HL-60/S4 treated with retinoic acid at 250 ng/mL for 4 days and 3 days (cell line): ENCODE results near the gene PCDHGB7.
"Not testable (repeated sequence)": the region's sequence is repeated elsewhere in the genome, so short reads cannot be mapped to it uniquely, and the experiment has no call there.

ENCODE experiments used
- in situ Hi-C: fragments of 300-500 bp; cut with MboI; formaldehyde crosslinking; loops from 2 replicates; pipeline ENCODE4 v1.7.0; 2022; ENCODE audit warnings: low sequenced_read_pairs

PCDHGB7 gene

DNA sequence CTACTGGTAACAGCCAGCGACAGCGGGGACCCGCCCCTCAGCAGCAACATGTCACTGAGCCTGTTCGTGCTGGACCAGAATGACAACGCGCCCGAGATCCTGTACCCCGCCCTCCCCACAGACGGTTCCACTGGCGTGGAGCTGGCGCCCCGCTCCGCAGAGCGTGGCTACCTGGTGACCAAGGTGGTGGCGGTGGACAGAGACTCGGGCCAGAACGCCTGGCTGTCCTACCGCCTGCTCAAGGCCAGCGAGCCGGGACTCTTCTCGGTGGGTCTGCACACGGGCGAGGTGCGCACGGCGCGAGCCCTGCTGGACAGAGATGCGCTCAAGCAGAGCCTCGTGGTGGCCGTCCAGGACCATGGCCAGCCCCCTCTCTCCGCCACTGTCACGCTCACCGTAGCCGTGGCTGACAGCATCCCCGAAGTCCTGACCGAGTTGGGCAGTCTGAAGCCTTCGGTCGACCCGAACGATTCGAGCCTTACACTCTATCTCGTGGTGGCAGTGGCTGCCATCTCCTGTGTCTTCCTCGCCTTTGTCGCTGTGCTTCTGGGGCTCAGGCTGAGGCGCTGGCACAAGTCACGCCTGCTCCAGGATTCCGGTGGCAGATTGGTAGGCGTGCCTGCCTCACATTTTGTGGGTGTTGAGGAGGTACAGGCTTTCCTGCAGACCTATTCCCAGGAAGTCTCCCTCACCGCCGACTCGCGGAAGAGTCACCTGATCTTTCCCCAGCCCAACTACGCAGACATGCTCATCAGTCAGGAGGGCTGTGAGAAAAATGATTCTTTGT lies 22.9 kb upstream of the PCDHGB7 start:
- in situ Hi-C loops: not testable (repeated sequence)

DNA sequence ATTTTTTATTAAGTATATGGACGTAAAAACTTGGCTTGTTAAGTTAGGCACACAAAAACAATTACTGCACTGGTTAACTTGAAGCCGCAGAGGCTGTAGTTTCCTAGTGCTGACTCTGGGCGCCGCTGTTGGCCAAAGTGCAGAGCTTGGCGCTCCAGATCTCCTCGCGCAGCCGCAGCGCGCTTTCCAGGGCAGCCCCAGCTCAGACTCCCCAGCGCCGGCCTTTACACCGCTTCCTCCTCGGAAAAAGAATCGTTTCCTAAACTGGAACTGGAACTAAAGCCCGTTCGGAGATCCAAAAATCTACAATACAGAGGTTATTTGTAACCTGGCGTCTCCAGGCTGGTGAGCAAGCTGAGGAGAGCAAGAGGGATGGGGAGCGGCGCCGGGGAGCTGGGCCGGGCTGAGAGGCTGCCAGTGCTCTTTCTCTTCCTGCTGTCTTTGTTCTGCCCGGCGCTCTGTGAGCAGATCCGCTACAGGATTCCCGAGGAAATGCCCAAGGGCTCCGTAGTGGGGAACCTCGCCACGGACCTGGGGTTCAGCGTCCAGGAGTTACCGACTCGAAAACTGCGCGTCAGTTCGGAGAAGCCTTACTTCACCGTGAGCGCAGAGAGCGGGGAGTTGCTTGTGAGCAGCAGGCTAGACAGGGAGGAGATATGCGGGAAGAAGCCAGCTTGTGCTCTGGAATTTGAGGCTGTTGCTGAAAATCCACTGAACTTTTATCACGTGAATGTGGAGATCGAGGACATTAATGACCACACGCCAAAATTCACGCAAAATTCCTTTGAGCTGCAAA lies 19.5 kb upstream of the PCDHGB7 start, which contains the start of gene PCDHGB5:
TSS of gene PCDHGB5 (plus strand) at position 192 of the 796 bp plus-strand sequence. CDS start at position 373, 181 bp downstream.
- in situ Hi-C loops: not testable (repeated sequence)

DNA sequence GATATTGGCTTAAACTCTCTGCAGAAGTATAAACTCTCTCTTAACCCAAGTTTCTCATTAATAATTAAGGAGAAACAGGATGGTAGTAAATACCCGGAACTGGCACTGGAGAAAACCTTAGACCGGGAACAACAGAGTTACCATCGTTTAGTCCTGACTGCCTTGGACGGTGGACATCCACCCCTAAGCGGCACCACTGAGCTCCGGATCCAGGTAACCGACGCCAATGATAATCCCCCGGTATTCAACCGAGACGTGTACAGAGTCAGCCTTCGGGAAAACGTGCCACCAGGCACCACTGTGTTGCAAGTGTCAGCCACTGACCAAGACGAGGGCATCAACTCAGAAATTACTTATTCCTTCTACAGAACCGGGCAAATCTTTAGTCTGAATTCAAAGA lies 18.9 kb upstream of the PCDHGB7 start:
- in situ Hi-C loops: no loop called here

DNA sequence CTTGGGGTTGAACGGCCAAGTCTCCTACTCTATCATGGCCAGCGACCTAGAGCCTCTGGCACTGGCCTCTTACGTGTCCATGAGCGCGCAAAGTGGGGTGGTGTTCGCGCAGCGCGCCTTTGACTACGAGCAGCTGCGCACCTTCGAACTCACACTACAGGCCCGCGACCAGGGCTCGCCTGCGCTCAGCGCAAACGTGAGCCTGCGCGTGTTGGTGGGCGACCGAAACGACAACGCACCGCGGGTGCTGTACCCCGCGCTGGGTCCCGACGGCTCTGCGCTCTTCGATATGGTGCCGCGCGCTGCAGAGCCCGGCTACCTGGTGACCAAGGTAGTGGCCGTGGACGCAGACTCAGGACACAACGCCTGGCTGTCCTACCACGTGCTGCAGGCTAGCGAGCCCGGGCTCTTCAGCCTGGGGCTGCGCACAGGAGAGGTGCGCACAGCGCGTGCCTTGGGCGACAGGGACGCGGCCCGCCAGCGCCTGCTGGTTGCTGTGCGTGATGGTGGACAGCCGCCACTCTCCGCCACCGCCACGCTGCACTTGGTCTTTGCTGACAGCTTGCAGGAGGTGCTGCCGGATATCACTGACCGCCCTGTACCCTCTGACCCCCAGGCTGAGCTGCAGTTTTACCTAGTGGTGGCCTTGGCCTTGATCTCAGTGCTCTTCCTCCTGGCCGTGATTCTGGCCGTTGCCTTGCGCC lies 17.8 kb upstream of the PCDHGB7 start:
- in situ Hi-C loops: no loop called here

DNA sequence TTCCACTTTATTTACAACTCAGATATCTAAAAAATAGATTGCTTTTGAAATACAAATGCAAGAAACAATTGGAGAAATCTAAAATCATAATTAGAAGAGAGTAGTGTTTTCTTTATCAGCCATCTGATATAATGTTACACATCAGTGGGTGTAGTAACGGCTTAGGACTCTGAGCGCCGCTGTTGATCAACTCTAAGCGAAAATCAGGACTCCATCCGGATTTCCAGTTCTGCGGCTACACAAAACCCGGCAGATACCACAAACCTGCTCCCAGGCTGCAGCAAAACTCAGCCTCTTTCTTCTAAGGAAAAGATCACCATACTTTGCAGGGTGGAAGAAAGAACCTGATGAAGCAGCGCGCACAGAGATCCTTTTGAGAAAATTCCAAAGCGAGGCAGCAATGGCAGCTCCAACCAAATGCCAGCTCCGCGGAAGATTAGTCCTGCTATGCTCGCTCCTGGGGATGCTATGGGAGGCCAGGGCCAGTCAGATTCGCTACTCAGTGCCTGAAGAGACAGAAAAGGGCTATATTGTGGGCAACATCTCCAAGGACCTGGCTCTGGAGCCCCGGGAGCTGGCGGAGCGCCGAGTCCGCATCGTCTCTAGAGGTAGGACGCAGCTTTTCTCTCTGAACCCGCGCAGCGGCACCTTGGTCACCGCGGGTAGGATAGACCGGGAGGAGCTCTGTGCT lies 14.8 kb upstream of the PCDHGB7 start, which contains the start of gene PCDHGA9:
TSS of gene PCDHGA9 (plus strand) at position 226 of the 691 bp plus-strand sequence. CDS start at position 401, 175 bp downstream.
- in situ Hi-C loops: no loop called here

DNA sequence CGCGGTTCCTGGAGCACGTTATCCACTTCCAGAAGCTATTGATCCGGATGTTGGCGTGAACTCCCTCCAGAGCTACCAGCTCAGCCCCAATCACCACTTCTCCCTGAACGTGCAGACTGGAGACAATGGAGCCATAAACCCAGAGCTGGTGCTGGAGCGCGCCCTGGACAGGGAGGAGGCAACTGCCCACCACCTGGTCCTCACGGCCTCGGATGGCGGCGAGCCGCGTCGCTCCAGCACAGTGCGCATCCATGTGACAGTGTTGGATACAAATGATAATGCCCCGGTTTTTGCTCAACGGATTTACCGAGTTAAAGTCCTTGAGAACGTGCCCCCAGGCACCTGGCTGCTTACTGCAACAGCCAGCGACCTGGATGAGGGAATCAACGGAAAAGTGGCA lies 14.1 kb upstream of the PCDHGB7 start:
- in situ Hi-C loops: no loop called here

DNA sequence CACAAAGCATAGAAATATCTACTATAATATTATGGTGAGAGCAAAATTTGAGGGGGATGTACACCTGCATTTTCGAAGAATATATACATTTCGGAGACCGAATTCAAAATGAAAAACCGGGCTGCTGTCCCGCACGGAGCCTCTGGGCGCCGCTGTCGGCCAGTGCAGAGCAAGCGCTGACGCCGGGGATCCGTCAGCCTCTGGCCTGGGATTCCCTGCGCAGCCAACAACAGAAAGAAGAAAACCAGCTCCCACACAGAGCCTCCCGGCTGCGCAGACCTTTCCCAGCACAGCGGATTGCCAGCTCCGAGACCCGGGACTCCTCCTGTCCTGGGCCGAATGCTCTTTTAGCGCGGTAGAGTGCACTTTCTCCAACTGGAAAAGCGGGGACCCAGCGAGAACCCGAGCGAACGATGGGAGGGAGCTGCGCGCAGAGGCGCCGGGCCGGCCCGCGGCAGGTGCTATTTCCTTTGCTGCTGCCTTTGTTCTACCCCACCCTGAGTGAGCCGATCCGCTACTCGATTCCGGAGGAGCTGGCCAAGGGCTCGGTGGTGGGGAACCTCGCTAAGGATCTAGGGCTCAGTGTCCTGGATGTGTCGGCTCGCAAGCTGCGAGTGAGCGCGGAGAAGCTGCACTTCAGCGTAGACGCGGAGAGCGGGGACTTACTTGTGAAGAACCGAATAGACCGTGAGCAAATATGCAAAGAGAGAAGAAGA lies 9.5 kb upstream of the PCDHGB7 start, which contains the start of gene PCDHGB6:
TSS of gene PCDHGB6 (plus strand) at position 232 of the 716 bp plus-strand sequence. CDS start at position 414, 182 bp downstream.
- in situ Hi-C loops: not testable (repeated sequence)

DNA sequence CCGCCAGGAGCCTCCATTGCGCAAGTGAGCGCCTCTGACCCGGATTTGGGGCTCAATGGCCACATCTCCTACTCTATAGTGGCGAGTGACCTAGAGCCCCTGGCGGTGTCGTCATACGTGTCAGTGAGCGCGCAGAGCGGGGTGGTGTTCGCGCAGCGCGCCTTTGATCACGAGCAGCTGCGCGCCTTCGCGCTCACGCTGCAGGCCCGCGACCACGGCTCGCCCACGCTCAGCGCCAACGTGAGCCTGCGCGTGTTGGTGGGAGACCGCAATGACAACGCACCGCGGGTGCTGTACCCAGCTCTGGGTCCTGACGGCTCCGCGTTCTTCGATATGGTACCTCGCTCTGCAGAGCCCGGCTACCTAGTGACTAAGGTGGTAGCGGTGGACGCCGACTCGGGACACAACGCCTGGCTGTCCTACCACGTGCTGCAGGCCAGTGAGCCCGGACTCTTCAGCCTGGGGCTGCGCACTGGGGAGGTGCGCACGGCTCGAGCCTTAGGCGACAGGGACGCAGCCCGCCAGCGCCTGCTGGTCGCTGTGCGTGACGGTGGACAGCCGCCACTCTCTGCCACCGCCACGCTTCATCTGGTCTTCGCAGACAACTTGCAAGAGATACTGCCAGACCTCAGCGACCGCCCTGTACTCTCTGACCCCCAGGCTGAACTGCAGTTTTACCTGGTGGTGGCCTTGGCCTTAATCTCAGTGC lies 7.7 kb upstream of the PCDHGB7 start:
- in situ Hi-C loops: no loop called here

DNA sequence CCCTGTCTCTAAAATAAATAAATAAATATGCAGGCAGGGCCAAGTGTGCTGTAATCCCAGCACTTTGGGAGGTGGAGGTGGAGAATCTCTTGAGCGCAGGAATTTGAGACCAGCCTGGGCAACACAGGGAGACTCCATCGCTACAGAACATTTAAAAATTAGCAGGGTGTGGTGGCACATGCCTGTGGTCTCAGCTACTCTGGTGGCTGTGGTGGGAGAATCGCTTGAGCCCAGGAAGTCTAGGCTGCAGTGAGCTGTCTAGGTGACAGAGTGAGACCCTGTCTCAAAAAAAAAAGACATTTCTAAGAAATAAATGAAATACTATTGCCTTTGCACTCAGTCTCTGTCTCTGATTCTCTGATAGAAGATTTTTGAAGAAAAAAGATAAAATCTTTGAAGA lies 5.9 kb upstream of the PCDHGB7 start:
- in situ Hi-C loops: no loop called here

DNA sequence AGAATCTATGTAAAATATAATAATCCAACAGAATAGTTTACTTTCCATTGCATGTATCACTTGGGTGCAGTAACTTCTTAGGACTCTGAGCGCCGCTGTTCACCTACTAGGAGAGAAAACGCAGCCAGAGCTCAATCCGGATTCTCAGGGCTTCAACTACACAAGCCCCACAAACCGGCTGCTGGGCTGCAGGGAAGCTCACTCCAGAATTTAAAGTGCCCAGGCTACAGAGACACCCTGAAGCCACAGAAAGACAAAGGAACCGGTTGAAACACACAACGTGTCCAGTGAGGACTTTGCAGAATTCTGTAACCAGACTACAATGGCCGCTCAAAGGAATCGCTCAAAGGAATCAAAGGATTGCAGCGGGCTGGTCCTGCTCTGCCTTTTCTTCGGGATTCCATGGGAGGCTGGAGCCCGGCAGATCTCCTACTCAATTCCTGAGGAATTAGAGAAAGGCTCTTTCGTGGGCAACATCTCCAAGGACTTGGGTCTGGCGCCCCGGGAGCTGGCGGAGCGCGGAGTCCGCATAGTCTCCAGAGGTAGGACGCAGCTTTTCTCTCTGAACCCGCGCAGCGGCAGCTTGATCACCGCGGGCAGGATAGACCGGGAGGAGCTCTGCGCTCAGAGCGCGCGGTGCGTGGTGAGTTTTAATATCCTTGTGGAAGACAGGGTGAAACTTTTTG lies 4.5 kb upstream of the PCDHGB7 start, which contains the start of gene PCDHGA10:
TSS of gene PCDHGA10 (plus strand) at position 134 of the 686 bp plus-strand sequence. CDS start at position 323, 189 bp downstream.
- in situ Hi-C loops: no loop called here

DNA sequence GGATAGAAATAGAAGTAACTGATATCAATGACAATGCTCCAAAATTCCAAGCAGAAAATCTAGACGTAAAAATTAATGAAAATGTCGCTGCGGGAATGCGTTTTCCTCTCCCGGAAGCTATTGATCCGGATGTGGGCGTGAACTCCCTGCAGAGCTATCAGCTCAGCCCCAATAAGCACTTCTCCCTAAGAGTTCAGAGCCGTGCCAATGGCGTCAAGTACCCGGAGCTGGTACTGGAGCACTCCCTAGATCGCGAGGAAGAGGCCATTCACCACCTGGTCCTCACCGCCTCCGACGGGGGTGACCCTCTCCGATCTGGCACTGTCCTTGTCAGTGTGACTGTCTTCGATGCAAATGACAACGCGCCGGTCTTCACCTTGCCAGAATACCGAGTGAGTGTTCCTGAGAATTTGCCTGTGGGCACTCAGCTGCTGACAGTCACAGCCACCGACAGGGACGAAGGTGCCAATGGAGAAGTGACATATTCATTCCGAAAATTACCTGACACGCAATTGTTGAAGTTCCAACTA lies 3.9 kb upstream of the PCDHGB7 start:
- in situ Hi-C loops: no loop called here

DNA sequence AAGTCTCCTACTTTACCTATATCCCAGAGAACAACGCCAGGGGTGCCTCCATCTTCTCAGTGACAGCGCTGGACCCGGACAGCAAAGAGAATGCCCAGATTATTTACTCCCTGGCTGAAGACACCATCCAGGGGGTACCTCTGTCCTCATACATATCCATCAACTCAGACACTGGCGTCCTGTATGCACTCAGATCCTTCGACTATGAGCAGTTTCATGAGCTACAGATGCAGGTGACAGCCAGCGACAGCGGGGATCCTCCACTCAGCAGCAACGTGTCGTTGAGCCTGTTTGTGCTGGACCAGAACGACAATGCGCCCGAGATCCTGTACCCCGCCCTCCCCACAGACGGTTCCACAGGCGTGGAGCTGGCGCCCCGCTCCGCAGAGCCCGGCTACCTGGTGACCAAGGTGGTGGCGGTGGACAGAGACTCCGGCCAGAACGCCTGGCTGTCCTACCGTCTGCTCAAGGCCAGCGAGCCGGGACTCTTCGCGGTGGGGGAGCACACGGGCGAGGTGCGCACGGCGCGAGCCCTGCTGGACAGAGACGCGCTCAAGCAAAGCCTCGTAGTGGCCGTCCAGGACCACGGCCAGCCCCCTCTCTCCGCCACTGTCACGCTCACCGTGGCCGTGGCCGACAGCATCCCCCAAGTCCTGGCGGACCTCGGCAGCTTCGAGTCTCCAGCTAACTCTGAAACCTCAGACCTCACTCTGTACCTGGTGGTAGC lies 2.8 kb upstream of the PCDHGB7 start:
- in situ Hi-C loops: not testable (repeated sequence)

DNA sequence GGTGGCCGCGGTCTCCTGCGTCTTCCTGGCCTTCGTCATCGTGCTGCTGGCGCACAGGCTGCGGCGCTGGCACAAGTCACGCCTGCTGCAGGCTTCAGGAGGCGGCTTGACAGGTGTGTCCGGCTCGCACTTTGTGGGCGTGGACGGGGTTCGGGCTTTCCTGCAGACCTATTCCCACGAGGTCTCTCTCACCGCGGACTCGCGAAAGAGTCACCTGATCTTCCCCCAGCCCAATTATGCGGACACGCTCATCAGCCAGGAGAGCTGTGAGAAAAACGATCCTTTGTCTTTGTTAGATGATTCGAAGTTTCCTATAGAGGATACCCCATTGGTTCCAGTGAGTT lies 2.2 kb upstream of the PCDHGB7 start:
- in situ Hi-C loops: not testable (repeated sequence)

DNA sequence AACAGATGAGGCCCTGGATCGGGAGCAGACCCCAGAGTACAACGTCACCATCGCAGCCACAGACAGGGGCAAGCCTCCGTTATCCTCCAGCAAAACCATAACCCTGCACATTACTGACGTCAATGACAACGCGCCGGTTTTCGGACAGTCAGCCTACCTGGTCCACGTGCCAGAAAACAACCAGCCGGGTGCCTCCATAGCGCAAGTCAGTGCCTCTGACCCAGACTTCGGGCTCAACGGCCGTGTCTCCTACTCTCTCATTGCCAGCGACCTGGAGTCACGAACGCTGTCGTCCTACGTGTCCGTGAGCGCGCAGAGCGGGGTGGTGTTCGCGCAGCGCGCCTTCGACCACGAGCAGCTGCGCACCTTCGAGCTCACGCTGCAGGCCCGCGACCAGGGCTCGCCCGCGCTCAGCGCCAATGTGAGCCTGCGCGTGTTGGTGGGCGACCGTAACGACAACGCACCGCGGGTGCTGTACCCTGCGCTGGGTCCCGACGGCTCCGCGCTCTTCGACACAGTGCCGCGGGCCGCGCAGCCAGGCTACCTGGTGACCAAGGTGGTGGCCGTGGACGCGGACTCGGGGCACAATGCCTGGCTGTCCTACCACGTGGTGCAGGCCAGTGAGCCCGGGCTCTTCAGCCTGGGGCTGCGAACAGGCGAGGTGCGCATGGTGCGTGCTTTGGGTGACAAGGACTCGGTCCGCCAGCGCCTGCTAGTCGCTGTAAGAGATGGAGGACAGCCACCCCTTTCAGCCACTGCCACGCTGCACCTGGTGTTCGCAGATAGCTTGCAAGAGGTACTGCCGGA lies 1.8 kb downstream of the PCDHGB7 start:
- in situ Hi-C loops: no loop called here

DNA sequence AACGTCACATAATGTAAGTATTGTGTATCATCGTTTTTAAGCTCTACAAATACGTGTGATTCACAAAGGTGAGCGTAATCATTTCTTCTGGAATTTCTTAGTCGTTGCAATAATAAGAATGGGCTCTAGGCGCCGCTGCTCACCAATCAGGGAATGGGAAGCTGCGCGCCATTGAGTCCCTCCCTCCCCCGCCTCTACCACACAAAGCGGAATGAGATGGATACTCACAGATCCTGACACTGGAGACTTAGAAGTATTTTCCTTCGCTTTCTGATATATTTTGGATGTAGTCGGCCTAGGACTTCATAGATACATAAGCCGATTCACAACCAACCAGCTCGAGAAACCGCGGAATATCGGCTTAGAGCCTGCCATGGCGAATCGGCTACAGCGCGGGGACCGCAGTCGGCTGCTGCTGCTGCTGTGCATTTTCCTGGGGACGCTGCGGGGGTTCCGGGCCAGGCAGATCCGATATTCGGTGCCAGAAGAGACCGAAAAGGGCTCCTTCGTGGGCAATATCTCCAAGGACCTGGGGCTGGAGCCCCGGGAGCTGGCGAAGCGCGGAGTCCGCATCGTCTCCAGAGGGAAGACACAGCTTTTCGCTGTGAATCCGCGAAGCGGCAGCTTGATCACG lies 3.5 kb downstream of the PCDHGB7 start, which contains the start of gene PCDHGA11:
TSS of gene PCDHGA11 (plus strand) at position 197 of the 634 bp plus-strand sequence. CDS start at position 374, 177 bp downstream.
- in situ Hi-C loops: no loop called here

DNA sequence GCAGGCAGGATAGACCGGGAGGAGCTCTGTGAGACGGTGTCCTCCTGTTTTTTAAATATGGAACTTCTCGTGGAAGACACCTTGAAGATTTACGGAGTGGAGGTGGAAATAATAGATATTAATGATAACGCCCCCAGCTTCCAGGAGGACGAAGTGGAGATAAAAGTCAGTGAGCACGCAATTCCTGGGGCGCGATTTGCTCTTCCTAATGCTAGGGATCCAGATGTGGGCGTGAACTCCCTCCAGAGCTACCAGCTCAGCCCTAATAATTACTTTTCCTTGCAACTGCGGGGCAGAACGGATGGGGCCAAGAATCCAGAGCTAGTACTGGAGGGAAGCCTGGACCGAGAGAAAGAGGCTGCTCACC lies 4.0 kb downstream of the PCDHGB7 start:
- in situ Hi-C loops: no loop called here
